Measurements from ENCODE around the gene RASGRF2.

GRCh38 chr5:81252904-81253303, 292.7 kb downstream of the RASGRF2 start:
- TF ChIP-seq CTCF (conservative IDR thresholded peaks at IDR 0.05; ENCODE audit: low read length) (no peak), EZH2phosphoT487 (IDR thresholded peaks at IDR 0.05; ENCODE audit: borderline replicate concordance, low read depth, low read length) (no peak)
